Uterus (tissue), 2 donors: ENCODE data around the gene COPS8.

Source experiments
- CTCF ChIP-seq, 4 experiments: fragments of 200-600 bp in 2 of 4; fragments of 450-650 bp in 2 of 4; sonication (generic) in 2 of 4; IDR thresholded peaks; one replicate each; pipeline ENCODE4 v1.5.1; 2016 to 2019; ENCODE audit warnings: antibody characterized with exemption in 4 of 4, mild to moderate bottlenecking in 2 of 4, moderate library complexity in 1 of 4
- POLR2A ChIP-seq, 2 donors: fragments of 450-650 bp; IDR thresholded peaks; one replicate each; pipeline ENCODE4 v1.6.1; 2016; ENCODE audit warnings: antibody characterized with exemption in 2 of 2, mild to moderate bottlenecking in 1 of 2, moderate library complexity in 1 of 2

GRCh38 chr2:237065071-237065377 lies 20.7 kb upstream of the COPS8 start:
- TF ChIP-seq POLR2A (IDR thresholded peaks at IDR 0.05) (no peak), CTCF (IDR thresholded peaks at IDR 0.05) (no peak)
